Neuron (in vitro differentiated cells): Measurements from ENCODE around the gene RNF31.

ENCODE experiments used
- H2AFZ ChIP-seq: one replicate; pipeline ENCODE4 v1.6.1; 2013; ENCODE audit warnings: low read depth, mild to moderate bottlenecking, inconsistent platforms, low read length, moderate library complexity
- H3K27me3 ChIP-seq: one replicate; pipeline ENCODE4 v1.6.1; 2013; ENCODE audit warnings: low read length; ENCODE audit not compliant: insufficient read depth
- H3K36me3 ChIP-seq: one replicate; pipeline ENCODE4 v1.6.1; 2013; ENCODE audit warnings: low read length; ENCODE audit not compliant: insufficient read depth
- H3K4me1 ChIP-seq: one replicate; pipeline ENCODE4 v1.6.1; 2013; ENCODE audit warnings: low read length; ENCODE audit not compliant: insufficient read depth
- H3K4me3 ChIP-seq: 2 replicates; pipeline ENCODE4 v1.5.1; 2013; ENCODE audit warnings: mild to moderate bottlenecking, low read length, moderate library complexity
- H3K9me3 ChIP-seq: one replicate; pipeline ENCODE4 v1.6.1; 2013; ENCODE audit warnings: low read length

The RNF31 gene

GRCh38 chr14:24136684-24137528 is 10.4 kb upstream of the RNF31 start:
- H2AFZ ChIP-seq, result no peak overlapping the region
- H3K36me3 ChIP-seq, result peaks cover 19% of the 10 kb centered on the region
- H3K9me3 ChIP-seq, result no peaks in the 10 kb centered on the region
- H3K27me3 ChIP-seq, result no peaks in the 10 kb centered on the region
- H3K4me3 ChIP-seq, result peak overlapping the region; percentile 75
- peaks cover 15% of the 10 kb centered on the region for H3K4me1 ChIP-seq

GRCh38 chr14:24137529-24138395 is 9.5 kb upstream of the RNF31 start:
- Histone ChIP-seq H3K36me3 (peaks cover 19% of the 10 kb centered on the region), H2AFZ (no peak overlapping the region), H3K9me3 (no peaks in the 10 kb centered on the region), H3K27me3 (no peaks in the 10 kb centered on the region), H3K4me1 (peaks cover 18% of the 10 kb centered on the region), H3K4me3 (no peak overlapping the region)

- Histone ChIP-seq H3K36me3 (peaks cover 22% of the 10 kb centered on the region), H3K4me1 (peaks cover 18% of the 10 kb centered on the region), H3K9me3 (no peaks in the 10 kb centered on the region), H3K27me3 (no peaks in the 10 kb centered on the region), H3K4me3 (no peak overlapping the region), H2AFZ (no peak overlapping the region)
These were observed 8.7 kb upstream of the RNF31 start for GRCh38 chr14:24138396-24139271.

- Histone ChIP-seq H3K4me3 (peak overlapping the region; percentile 63), H3K36me3 (peaks cover 29% of the 10 kb centered on the region), H3K4me1 (peaks cover 18% of the 10 kb centered on the region), H3K27me3 (no peaks in the 10 kb centered on the region), H2AFZ (no peak overlapping the region), H3K9me3 (no peaks in the 10 kb centered on the region)
These were observed 7.9 kb upstream of the RNF31 start for GRCh38 chr14:24139272-24139934.

- Histone ChIP-seq H3K9me3 (no peaks in the 10 kb centered on the region), H3K4me1 (peaks cover 28% of the 10 kb centered on the region), H2AFZ (peak within 1 kb of the TSS; percentile 1), H3K36me3 (peaks cover 34% of the 10 kb centered on the region), H3K4me3 (peak within 1 kb of the TSS; percentile 63), H3K27me3 (no peaks in the 10 kb centered on the region)
These were observed 6.0 kb upstream of the RNF31 start, which contains the start of gene EMC9 for GRCh38 chr14:24141097-24141880. Gene EMC9, minus strand, starts transcription at chr14:24141591. Its CDS starts 287 bp downstream, at chr14:24141304.

- H2AFZ ChIP-seq, result no peak overlapping the region
- peaks cover 30% of the 10 kb centered on the region for H3K4me1 ChIP-seq
- H3K4me3 ChIP-seq, result no peak overlapping the region
- peaks cover 28% of the 10 kb centered on the region for H3K36me3 ChIP-seq
- H3K9me3 ChIP-seq, result no peaks in the 10 kb centered on the region
- no peaks in the 10 kb centered on the region for H3K27me3 ChIP-seq
These were observed 3.8 kb upstream of the RNF31 start for GRCh38 chr14:24143511-24143910.

GRCh38 chr14:24144451-24144850 is 2.8 kb upstream of the RNF31 start:
- Histone ChIP-seq H3K9me3 (no peaks in the 10 kb centered on the region), H3K36me3 (peaks cover 26% of the 10 kb centered on the region), H2AFZ (no peak overlapping the region), H3K4me1 (peaks cover 30% of the 10 kb centered on the region), H3K4me3 (no peak overlapping the region), H3K27me3 (no peaks in the 10 kb centered on the region)

GRCh38 chr14:24145219-24145618 is 2.1 kb upstream of the RNF31 start:
- H3K36me3 ChIP-seq, result peaks cover 31% of the 10 kb centered on the region
- H3K4me1 ChIP-seq, result peaks cover 25% of the 10 kb centered on the region
- H3K9me3 ChIP-seq, result no peaks in the 10 kb centered on the region
- H3K4me3 ChIP-seq, result peak overlapping the region; percentile 66
- no peaks in the 10 kb centered on the region for H3K27me3 ChIP-seq
- H2AFZ ChIP-seq, result no peak overlapping the region

GRCh38 chr14:24145690-24146452 is 1.4 kb upstream of the RNF31 start:
- Histone ChIP-seq H3K4me1 (peaks cover 25% of the 10 kb centered on the region), H2AFZ (no peak overlapping the region), H3K27me3 (no peaks in the 10 kb centered on the region), H3K9me3 (no peaks in the 10 kb centered on the region), H3K36me3 (peaks cover 37% of the 10 kb centered on the region), H3K4me3 (peak overlapping the region; percentile 66)

GRCh38 chr14:24146453-24146977 is 783 bp upstream of the RNF31 start, which contains the start of gene PSME2:
Gene PSME2, minus strand, starts transcription at chr14:24146610. Its CDS starts 29 bp downstream, at chr14:24146581.
- Histone ChIP-seq H3K4me3 (peak within 1 kb of the TSS; percentile 66), H2AFZ (peak within 1 kb of the TSS; percentile 56), H3K9me3 (no peaks in the 10 kb centered on the region), H3K4me1 (peaks cover 25% of the 10 kb centered on the region), H3K36me3 (peaks cover 44% of the 10 kb centered on the region), H3K27me3 (no peaks in the 10 kb centered on the region)
